Fibroblast of lung (primary cell): ENCODE results near the gene NXPH3. TPM values are rescaled to one million over a fixed set of nuclear protein-coding genes. Genes with fewer than 3 reads are reported as not detected.

Source experiments
- DNase-seq, 2 donors: peaks; one replicate each; pipeline versions ENCODE4 v3.0.0 to v3.0.0-alpha.2; 2010; ENCODE audit warnings: low read depth in 2 of 2
- H2AFZ ChIP-seq: 2 replicates; pipeline ENCODE4 v1.5.1; 2012; ENCODE audit warnings: low read length, control low read depth, inconsistent platforms
- H3K27ac ChIP-seq: 2 replicates; pipeline ENCODE4 v1.5.1; 2011; ENCODE audit warnings: low read length, control low read depth; ENCODE audit not compliant: insufficient read depth
- H3K27me3 ChIP-seq: 2 replicates; pipeline ENCODE4 v1.5.1; 2011; ENCODE audit warnings: mild to moderate bottlenecking, low read length; ENCODE audit not compliant: control insufficient read depth, insufficient read depth
- H3K36me3 ChIP-seq: 2 replicates; pipeline ENCODE4 v1.5.1; 2011; ENCODE audit warnings: low read length; ENCODE audit not compliant: control insufficient read depth, insufficient read depth
- H3K4me1 ChIP-seq: 2 replicates; pipeline ENCODE4 v1.5.1; 2011; ENCODE audit warnings: low read length; ENCODE audit not compliant: control insufficient read depth, insufficient read depth; ENCODE audit errors: extremely low read depth
- H3K4me2 ChIP-seq: 2 replicates; pipeline ENCODE4 v1.5.1; 2011; ENCODE audit warnings: low read length, control low read depth; ENCODE audit not compliant: insufficient read depth; ENCODE audit errors: extremely low read depth
- H3K4me3 ChIP-seq, 4 experiments: fragments of 200-600 bp in 1 of 4; sonication (generic) in 1 of 4; replicated peaks in 1 of 4; 2 replicates each; pipeline ENCODE4 v1.5.1; 2011 to 2016; ENCODE audit warnings: low read length in 4 of 4, low read depth in 3 of 4, mild to moderate bottlenecking in 3 of 4, control low read depth in 2 of 4, inconsistent platforms in 1 of 4, mixed read lengths in 1 of 4; ENCODE audit not compliant: insufficient read depth in 1 of 4; ENCODE audit errors: control extremely low read depth in 1 of 4
- H3K79me2 ChIP-seq: 2 replicates; pipeline ENCODE4 v1.5.1; 2012; ENCODE audit warnings: mild to moderate bottlenecking, low read length, inconsistent platforms; ENCODE audit not compliant: control insufficient read depth, insufficient read depth
- H3K9ac ChIP-seq: 2 replicates; pipeline ENCODE4 v1.5.1; 2011; ENCODE audit warnings: mild to moderate bottlenecking, low read length, control low read depth; ENCODE audit not compliant: insufficient read depth
- H3K9me3 ChIP-seq: 2 replicates; pipeline ENCODE4 v1.5.1; 2012; ENCODE audit warnings: low read depth, low read length; ENCODE audit not compliant: control insufficient read depth, insufficient read depth
- H4K20me1 ChIP-seq: 2 replicates; pipeline ENCODE4 v1.5.1; 2011; ENCODE audit warnings: low read length; ENCODE audit not compliant: control insufficient read depth, insufficient read depth; ENCODE audit errors: extremely low read depth
- CTCF ChIP-seq, 2 donors: IDR thresholded peaks in 1 of 2; conservative IDR thresholded peaks in 1 of 2; 1 replicate in 1 of 2; 2 replicates in 1 of 2; pipeline ENCODE4 v1.5.1; 2011 to 2012; ENCODE audit warnings: low read length in 2 of 2, control low read depth in 1 of 2, inconsistent platforms in 1 of 2, low read depth in 1 of 2, mild to moderate bottlenecking in 1 of 2
- EZH2 ChIP-seq: IDR thresholded peaks from 2 replicates; pipeline ENCODE4 v1.5.1; 2012; ENCODE audit warnings: low read length, control low read depth, mild to moderate bottlenecking; ENCODE audit errors: missing control alignments
- polyA plus RNA-seq, 2 donors: library from polyadenylated mRNA; depleted of rRNA in 1 of 2; stranded (reverse) in 1 of 2; unstranded in 1 of 2; fragments of >200 nt; gene quantifications; 2 replicates each; pipeline ENCODE4 v1.2.1, GENCODE V29; 2011 to 2012; ENCODE audit warnings: missing spikeins in 1 of 2
- total RNA-seq: library from RNA; depleted of rRNA; stranded (reverse); fragments of >200 nt; gene quantifications from 2 replicates; pipeline ENCODE4 v1.2.1, GENCODE V29; 2014

NXPH3 gene
- total and polyA plus RNA-seq, 2 donors (not counting 1 experiment from before 2014, with no cell fraction given): 0.36 to 0.66 TPM

GRCh38 chr17:49548051-49548505 is 27.6 kb upstream of the NXPH3 start:
- DNase-seq: no peak
- no peak for TF ChIP-seq EZH2
- no peaks in the 10 kb centered on the region for H4K20me1 ChIP-seq

GRCh38 chr17:49548506-49549310 is 27.0 kb upstream of the NXPH3 start:
- Histone ChIP-seq H3K9ac (no peak overlapping the region), H3K9me3 (no peaks in the 10 kb centered on the region), H4K20me1 (no peaks in the 10 kb centered on the region), H3K4me2 (no peak overlapping the region), H2AFZ (no peak overlapping the region), H3K27me3 (no peaks in the 10 kb centered on the region), H3K4me3 (no peak overlapping the region), H3K36me3 (no peaks in the 10 kb centered on the region), H3K79me2 (no peaks in the 10 kb centered on the region), H3K27ac (no peak overlapping the region), H3K4me1 (no peaks in the 10 kb centered on the region)
- no peak for TF ChIP-seq EZH2
- peak; percentile 69 to 73 for TF ChIP-seq CTCF (conservative IDR thresholded peaks at IDR 0.05 in 1 of 2, IDR thresholded peaks at IDR 0.05 in 1 of 2; ENCODE audit: low read depth in 1 of 2, low read length in 2 of 2)
- DNase-seq: peak; percentile 26 to 36

More at GRCh38 chr17:49548051-49548505, 27.6 kb upstream of the NXPH3 start:
- Histone ChIP-seq H3K36me3 (no peaks in the 10 kb centered on the region), H3K27me3 (no peaks in the 10 kb centered on the region), H3K4me3 (no peak overlapping the region), H3K79me2 (no peaks in the 10 kb centered on the region), H3K9me3 (no peaks in the 10 kb centered on the region), H3K9ac (no peak overlapping the region), H2AFZ (no peak overlapping the region), H3K4me1 (no peaks in the 10 kb centered on the region), H3K4me2 (no peak overlapping the region), H3K27ac (no peak overlapping the region)

GRCh38 chr17:49549311-49549605 is 26.4 kb upstream of the NXPH3 start:
- no peak for TF ChIP-seq EZH2
- no peak for TF ChIP-seq CTCF (conservative IDR thresholded peaks at IDR 0.05 in 1 of 2, IDR thresholded peaks at IDR 0.05 in 1 of 2; ENCODE audit: low read depth in 1 of 2, low read length in 2 of 2)
- Histone ChIP-seq H3K9me3 (no peaks in the 10 kb centered on the region), H3K27me3 (no peaks in the 10 kb centered on the region), H3K4me3 (no peak overlapping the region), H3K79me2 (no peaks in the 10 kb centered on the region), H3K36me3 (no peaks in the 10 kb centered on the region), H3K4me1 (no peaks in the 10 kb centered on the region), H3K9ac (no peak overlapping the region), H2AFZ (no peak overlapping the region), H3K27ac (no peak overlapping the region), H4K20me1 (no peaks in the 10 kb centered on the region), H3K4me2 (no peak overlapping the region)
- no peak for DNase-seq
